Left lung (tissue), 10 donors: ENCODE results near the gene ABCC1. TPM values are rescaled to one million over a fixed set of nuclear protein-coding genes. Genes with fewer than 3 reads are reported as not detected.

ENCODE experiments used
- ATAC-seq: fragments of 200-7000 bp; cut with Tn5 transposase; one replicate; pipeline ENCODE4 v1.9.1; 2020; ENCODE audit warnings: moderate library complexity
- DNase-seq, 4 donors: peaks; one replicate each; pipeline ENCODE4 v3.0.0-alpha.2; 2013 to 2020
- H3K27ac ChIP-seq, 2 donors: fragments of 200-600 bp; sonication (generic) in 1 of 2; one replicate each; pipeline versions ENCODE4 v1.5.0 to v1.8.0; 2020 to 2021
- H3K27me3 ChIP-seq, 2 donors: fragments of 200-600 bp; sonication (generic) in 1 of 2; one replicate each; pipeline versions ENCODE4 v1.5.0 to v1.8.0; 2020 to 2021
- H3K36me3 ChIP-seq, 2 donors: fragments of 200-600 bp; sonication (generic) in 1 of 2; one replicate each; pipeline versions ENCODE4 v1.5.0 to v1.8.0; 2020 to 2021
- H3K4me1 ChIP-seq, 2 donors: fragments of 200-600 bp; one replicate each; pipeline ENCODE4 v1.8.0; 2021
- H3K4me3 ChIP-seq, 2 donors: fragments of 200-600 bp; sonication (generic) in 1 of 2; one replicate each; pipeline versions ENCODE4 v1.5.0 to v1.8.0; 2020 to 2021; ENCODE audit warnings: mild to moderate bottlenecking in 1 of 2
- H3K9me3 ChIP-seq, 2 donors: fragments of 200-600 bp; sonication (generic) in 1 of 2; one replicate each; pipeline versions ENCODE4 v1.5.0 to v1.8.0; 2020 to 2021
- CTCF ChIP-seq, 2 donors: fragments of 200-600 bp; sonication (generic) in 1 of 2; IDR thresholded peaks; one replicate each; pipeline versions ENCODE4 v1.5.0 to v1.8.0; 2021; ENCODE audit warnings: antibody characterized with exemption in 2 of 2
- intact Hi-C, 2 donors: fragments of 100-400 bp; cut with DNase I; formaldehyde crosslinking; loops; one replicate each; pipeline versions ENCODE4 v1.11.2 to v1.14.2; 2022
- polyA plus RNA-seq, 6 donors: library from polyadenylated mRNA; unstranded; fragments of 120-200 nt; gene quantifications; one replicate each; pipeline ENCODE4 v1.2.1, GENCODE V29; 2013; ENCODE audit not compliant: insufficient read length in 6 of 6
- total RNA-seq, 2 donors: library from RNA; stranded (reverse); fragmentation: NEBNext Ultra II Directional; extraction: Animal tissue kit (Norgen Biotek cat#: 25700); gene quantifications; one replicate each; pipeline ENCODE4 v1.2.1, GENCODE V29; 2021
- donor health status: DM: no; HTN: yes; CAD: no.
- donor health status: DM: no; HTN: no; CAD: no.

ABCC1 gene
- total and polyA plus RNA-seq, 8 donors: 29.3 to 44.6 (median 31.7) TPM

DNA sequence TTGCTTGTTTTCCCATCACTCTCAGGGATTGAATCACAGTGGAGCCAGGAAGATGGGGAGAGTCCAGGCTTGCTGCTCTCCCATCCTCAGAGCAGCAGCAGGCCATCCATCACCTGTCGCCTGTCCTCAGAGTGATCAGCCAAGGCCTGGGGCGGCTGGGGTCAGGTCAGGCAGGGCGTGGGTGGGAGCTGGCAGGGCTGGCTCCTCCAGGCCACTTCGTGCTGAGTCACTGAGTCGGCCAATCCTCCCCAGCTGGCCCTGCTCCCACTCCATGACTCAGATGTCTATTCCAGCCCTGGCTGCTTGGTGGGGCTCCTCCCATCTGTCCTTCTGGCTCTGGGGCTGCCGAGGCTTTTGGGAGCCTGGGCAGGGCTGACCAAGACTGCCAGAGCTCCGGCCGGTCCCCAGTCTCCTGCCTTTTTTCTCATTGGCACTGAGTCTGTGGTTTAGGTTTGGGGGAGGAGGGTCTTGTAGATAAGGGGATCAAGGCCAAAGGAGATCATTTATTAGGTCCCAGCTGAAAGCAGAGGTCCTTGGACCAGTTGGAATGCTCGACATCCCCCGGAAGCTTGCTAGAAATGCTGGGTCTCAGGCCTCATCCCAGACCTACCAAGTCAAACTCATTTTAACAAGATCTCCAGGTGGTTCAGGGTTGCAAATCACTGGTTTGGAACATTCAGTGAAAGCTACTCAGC lies 72.7 kb downstream of the ABCC1 start:
- peak overlapping the region; percentile 55 to 69 for H3K27ac ChIP-seq
- no peaks in the 10 kb centered on the region for H3K9me3 ChIP-seq
- peaks cover 0 to 36% of the 10 kb centered on the region in 2 donors for H3K36me3 ChIP-seq
- TF ChIP-seq CTCF (IDR thresholded peaks at IDR 0.05): no peak
- no peak overlapping the region for H3K4me3 ChIP-seq
- DNase-seq: peak; percentile 51 to 92 (median 85)
- peaks cover 8 to 30% of the 10 kb centered on the region in 2 donors for H3K4me1 ChIP-seq
- peak; percentile 96 for ATAC-seq
- H3K27me3 ChIP-seq: no peaks in the 10 kb centered on the region
- intact Hi-C loops: no loop called here

- Histone ChIP-seq H3K9me3 (no peaks in the 10 kb centered on the region), H3K27ac (peak overlapping the region; percentile 55 to 69), H3K4me3 (no peak overlapping the region), H3K36me3 (peaks cover 0 to 31% of the 10 kb centered on the region in 2 donors), H3K27me3 (no peaks in the 10 kb centered on the region), H3K4me1 (peaks cover 8 to 31% of the 10 kb centered on the region in 2 donors)
- intact Hi-C loops: no loop called here
- TF ChIP-seq CTCF (IDR thresholded peaks at IDR 0.05): no peak
- DNase-seq (no peak), ATAC-seq (no peak)
Measured at GRCh38 chr16:16022683-16023064, 73.3 kb downstream of the ABCC1 start.

- DNase-seq: no peak
- H3K27ac ChIP-seq: peak overlapping the region in 1 of 2 donors; percentile 1
- intact Hi-C loops: no loop called here
- H3K4me3 ChIP-seq: no peak overlapping the region
- H3K9me3 ChIP-seq: no peaks in the 10 kb centered on the region
- H3K27me3 ChIP-seq: no peaks in the 10 kb centered on the region
- no peak for TF ChIP-seq CTCF (IDR thresholded peaks at IDR 0.05)
- peaks cover 15 to 52% of the 10 kb centered on the region in 2 donors for H3K4me1 ChIP-seq
- ATAC-seq: no peak
- H3K36me3 ChIP-seq: peaks cover 0 to 6% of the 10 kb centered on the region in 2 donors
Measured at GRCh38 chr16:16025214-16025968, 76.0 kb downstream of the ABCC1 start.

DNA sequence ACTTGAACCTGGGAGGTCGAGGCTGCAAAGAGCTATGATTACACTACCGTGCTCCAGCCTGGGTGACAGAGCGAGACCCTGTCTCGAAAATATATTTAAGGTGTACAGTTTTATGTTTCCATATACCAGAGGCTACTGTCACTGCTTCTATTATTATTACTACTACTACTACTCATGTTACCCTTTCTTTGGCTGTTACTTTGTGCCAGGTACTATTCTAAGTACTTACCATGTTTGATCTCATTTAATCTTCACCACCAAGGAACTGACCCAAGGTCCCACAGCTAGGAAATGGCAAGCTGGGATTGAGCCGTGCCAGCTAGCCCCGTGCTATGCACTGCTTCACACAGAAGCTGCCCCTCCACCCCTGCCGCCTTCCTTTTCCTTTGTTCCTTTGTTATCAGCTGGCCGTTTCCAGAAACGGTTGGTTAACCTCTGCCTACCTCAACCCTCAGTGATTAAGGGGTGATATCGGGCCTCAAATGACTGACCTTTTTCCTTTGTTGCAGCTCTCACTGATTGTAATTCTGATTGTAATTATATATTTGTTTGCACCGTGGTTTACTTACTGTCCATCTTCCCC lies 78.4 kb downstream of the ABCC1 start:
- no peaks in the 10 kb centered on the region for H3K9me3 ChIP-seq
- intact Hi-C loops: no loop called here
- TF ChIP-seq CTCF (IDR thresholded peaks at IDR 0.05): no peak
- H3K27ac ChIP-seq: peak overlapping the region in 1 of 2 donors; percentile 28
- no peak overlapping the region for H3K4me3 ChIP-seq
- ATAC-seq (no peak), DNase-seq (no peak)
- H3K27me3 ChIP-seq: no peaks in the 10 kb centered on the region
- H3K36me3 ChIP-seq: no peaks in the 10 kb centered on the region
- peaks cover 8 to 34% of the 10 kb centered on the region in 2 donors for H3K4me1 ChIP-seq
